ENCODE data around the gene IHH.

IHH gene

DNA sequence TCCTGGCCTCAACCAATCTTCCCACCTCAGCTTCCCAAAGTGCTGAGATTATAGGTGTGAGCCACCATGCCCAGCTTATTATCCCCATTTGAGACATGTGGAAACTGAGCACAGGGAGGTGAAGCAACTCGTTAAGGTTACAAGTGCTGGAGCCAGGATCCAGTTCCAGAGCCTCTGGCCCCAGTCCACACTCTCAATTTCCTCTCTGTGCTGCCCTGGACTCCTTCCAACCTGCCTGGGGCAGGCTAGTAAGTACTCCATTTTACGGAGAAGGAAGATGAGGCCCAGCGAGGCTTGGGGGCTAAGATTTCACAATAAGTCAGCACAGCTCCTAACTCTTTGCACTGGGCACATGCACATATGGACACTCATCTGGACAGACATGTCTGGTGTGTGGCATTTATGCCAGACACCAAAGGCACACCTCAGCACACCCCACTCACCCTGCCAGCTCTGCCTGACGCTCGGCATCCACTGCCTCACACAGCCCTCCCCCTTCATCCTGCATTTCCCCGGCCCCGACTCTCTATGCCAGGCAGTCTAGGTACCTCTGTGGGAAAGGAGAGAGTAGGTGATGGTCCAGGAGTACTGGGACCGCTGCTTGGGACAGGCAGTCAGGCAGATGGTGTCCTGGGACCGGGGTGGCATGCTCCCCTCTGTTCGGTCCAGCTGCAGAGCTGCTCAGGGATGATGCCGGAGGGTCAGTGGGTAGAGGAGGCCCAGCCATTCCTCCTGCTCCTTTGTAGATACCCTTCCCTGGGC lies 39.9 kb downstream of the IHH start:
- no peak for DNase-seq (ENCODE audit: low read depth in 2 of 2, low spot score in 1 of 2)

DNA sequence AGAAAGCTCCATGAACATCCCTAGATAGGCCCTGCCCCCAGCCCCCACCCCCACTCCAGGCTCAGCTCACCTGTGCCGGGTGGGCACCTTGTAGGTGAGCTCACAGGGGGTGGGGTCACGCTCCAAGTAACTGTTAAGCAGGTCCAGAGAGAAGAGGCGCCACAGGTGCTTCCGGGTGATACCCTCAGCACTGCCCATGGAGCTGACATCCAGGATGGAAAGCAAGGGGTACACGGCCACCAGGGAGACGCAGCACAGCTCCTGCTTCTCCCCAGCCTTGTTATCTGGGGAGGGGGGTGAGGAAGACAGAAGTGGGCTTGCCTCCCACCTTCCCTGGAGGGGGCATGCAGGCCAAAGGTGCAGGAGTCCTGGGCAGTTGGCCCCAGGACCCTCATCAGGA lies 41.3 kb downstream of the IHH start:
- no peak for DNase-seq (ENCODE audit: low read depth in 2 of 2, low spot score in 1 of 2)

DNA sequence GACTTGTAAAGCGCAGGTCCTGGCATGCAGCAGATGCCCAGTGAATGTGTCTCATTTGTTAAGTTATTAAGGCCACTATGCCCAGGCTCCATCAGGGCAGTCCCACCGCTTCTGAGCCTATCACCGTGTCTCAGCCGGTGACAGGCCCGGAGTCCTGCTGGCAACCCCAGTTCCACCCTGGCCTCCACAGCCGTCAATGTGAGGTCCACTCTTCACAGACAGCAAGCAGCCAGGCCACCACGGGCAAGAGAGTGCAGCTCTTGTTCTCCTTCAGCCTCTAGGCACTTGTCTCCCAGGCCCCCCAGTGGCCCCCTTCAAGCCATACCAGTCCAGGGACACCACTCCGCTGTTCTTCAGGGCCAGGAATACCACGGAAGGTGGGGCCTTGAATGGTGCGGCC lies 42.0 kb downstream of the IHH start:
- DNase-seq (ENCODE audit: low read depth in 2 of 2, low spot score in 1 of 2) = no peak

DNA sequence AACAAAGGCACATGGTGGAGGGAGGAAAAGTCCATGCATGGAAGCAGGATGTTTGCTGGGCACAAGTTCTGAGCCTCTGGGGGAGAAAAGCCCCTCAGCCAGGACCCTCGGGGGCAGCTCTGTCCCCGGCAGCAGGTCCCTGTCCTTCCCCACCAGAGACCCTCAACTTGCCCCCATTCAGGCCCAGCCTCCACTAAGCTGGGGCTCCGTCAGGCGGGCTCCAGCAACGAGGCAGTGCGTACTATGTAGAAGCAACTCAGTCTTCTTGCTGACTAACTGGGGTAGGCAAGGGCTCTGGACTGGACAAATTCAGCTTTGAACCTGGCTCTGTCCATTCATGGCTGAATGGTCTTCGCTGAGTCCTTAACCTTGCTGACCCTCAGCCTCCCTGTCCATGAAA lies 42.4 kb downstream of the IHH start:
- DNase-seq (ENCODE audit: low read depth in 2 of 2, low spot score in 1 of 2) = no peak

DNA sequence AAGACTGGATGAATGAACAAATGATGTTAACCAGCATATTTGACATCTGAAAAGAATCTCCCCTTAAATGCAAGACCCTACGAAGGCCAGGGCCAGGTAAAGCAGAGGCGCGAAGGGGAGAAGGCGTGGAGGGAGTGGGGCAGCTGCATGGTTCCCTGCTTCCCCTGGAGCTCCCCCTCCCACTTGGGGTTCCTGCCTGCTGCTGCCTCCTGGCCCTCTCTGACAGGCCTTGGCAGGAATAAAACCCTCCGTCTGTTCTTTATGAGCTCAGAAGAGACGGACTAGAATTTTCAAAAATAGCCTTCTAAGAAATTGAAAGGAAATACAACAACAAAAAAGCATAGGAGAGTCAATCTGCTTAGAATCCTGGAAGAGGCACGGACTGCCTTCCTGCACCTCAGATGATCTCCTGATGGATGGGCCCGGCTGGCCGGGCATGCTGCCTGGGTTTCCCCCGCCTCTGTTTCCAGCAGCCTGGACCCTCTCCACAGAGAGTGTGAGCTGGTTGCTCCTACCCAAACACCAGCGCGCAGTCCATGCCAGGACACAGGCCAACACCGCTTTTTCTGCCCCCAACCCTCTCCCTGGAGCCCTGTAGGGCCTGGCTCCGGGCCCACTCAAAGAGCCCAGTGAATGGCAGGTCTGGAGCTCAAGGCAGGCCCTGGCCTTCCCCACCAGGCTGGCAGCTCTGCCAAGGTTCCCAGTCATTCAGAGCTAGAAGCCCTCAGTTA lies 43.4 kb downstream of the IHH start:
- DNase-seq (ENCODE audit: low read depth in 2 of 2, low spot score in 1 of 2) = no peak

DNA sequence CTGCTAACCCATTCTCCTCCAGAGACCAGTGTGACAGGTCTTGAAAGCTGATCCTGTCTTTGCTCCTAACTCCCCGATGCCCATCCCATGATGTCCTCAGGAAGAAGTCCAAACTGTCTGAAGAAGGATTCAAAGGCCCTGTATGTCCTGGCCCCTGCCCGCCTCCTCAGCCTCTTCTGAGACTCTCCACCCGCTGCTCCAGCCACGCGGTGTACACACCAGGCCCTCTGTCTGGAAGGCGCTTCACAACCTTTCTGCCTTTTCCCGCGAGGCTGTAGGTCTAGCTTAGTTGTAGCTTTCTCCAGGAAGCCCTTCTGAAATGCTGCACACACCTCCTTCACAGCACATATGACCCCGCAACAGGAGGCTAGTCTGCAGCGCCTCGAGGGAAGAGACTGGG lies 44.0 kb downstream of the IHH start:
- DNase-seq (ENCODE audit: low read depth in 2 of 2, low spot score in 1 of 2) = no peak

DNA sequence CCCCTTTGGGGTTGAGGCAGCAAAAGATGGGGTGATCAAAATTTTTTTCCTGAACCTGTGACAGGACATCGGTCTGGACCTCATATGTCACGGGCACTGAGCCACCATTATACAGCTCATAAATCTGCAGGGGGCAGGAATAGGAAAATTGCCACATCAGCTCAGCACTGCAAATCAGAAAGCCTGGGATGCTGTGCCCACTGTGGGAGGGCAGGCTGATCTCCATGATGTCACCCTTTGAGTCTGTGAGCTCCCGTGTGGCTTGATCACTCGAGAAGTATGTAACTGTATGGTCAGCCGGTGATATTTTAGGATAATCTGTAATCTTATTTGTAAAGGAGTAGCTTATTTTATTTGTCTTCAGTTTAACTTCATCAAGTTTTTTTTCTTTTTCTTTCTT lies 49.8 kb downstream of the IHH start:
- no peak for DNase-seq (ENCODE audit: low read depth in 2 of 2, low spot score in 1 of 2)

DNA sequence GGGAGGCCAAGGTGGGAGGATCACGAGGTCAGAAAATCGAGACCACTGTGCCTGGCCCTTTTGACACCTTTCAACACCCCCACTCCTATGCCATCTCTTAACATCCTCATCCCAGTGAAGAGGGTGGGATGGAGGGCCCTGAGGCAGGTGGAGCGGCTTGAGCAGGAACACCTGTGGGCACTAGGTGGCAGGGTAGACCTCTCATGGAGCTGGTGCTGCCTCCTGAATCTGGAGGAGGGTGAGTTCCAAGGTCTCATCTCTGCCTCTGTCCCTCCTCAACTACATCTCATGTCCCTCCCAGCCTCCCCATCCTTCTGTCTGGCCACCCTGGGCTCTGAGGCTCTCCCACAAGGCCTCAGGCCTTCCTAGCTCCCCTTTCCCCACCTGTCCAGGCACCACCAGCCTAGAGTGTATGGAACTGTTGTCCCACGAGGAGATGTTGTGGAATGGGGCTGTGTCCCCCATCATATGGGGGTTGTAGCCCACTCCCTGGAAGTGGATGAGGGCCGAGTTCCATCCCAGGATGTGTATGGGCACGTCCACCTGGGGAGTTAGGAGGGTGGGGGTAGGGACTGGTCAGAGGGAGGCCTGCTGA lies 50.5 kb downstream of the IHH start:
- no peak for DNase-seq (ENCODE audit: low read depth in 2 of 2, low spot score in 1 of 2)

DNA sequence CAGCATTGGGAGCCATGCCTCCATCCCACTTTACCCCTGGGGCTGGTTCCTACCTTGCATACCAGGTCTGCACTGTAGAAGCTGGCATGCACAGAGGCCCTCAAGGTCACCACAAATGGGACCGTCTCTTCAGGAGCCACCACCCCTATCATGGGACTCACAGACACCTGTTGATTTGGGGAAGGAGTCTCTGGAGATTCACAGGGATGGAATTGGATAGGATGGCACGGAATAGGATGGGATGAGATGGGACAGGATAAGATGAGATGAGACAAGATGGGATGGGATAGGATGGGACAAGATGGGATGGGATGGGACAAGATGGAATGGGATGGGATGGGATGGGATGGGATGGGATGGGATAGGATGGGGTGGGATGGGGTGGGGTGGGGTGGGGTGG lies 51.4 kb downstream of the IHH start:
- no peak for DNase-seq (ENCODE audit: low read depth in 2 of 2, low spot score in 1 of 2)
